Measurements from ENCODE around the gene OR1J2. TPM values are rescaled to one million over a fixed set of nuclear protein-coding genes. Genes with fewer than 3 reads are reported as not detected.

The OR1J2 gene
- total RNA-seq, 3 donors from 2014 or later, result not detected

- intact Hi-C loops (cut with DNase I; ENCODE audit: low total_unique reads), result loop anchor here (10.0 kb wide), 1 partner anchor 1076 kb away; no protein-coding TSS in a partner anchor
- no peak for TF ChIP-seq POLR2A (IDR thresholded peaks at IDR 0.05)
- no peaks in the 10 kb centered on the region for H3K36me3 ChIP-seq
- H3K27ac ChIP-seq, result no peak overlapping the region
- no peak overlapping the region for H3K4me3 ChIP-seq
- no peaks in the 10 kb centered on the region for H3K4me1 ChIP-seq
- DNase-seq (ENCODE audit: low spot score in 2 of 2), result no peak
- no peaks in the 10 kb centered on the region for H3K27me3 ChIP-seq
- peaks cover 6% of the 10 kb centered on the region in 2 donors for H3K9me3 ChIP-seq
These were observed 28.2 kb downstream of the OR1J2 start for GRCh38 chr9:122538757-122539156.

GRCh38 chr9:122546196-122546595, 35.6 kb downstream of the OR1J2 start:
- Histone ChIP-seq H3K4me1 (no peaks in the 10 kb centered on the region), H3K27ac (no peak overlapping the region), H3K4me3 (no peak overlapping the region), H3K9me3 (peaks cover 0 to 4% of the 10 kb centered on the region in 2 donors), H3K27me3 (no peaks in the 10 kb centered on the region), H3K36me3 (no peaks in the 10 kb centered on the region)
- DNase-seq (ENCODE audit: low spot score in 2 of 2), result no peak
- intact Hi-C loops (cut with DNase I; ENCODE audit: low total_unique reads), result no loop called here
- TF ChIP-seq POLR2A (IDR thresholded peaks at IDR 0.05) (no peak), POLR2AphosphoS5 (IDR thresholded peaks at IDR 0.05) (no peak), CTCF (IDR thresholded peaks at IDR 0.05) (no peak)

- TF ChIP-seq POLR2AphosphoS5 (IDR thresholded peaks at IDR 0.05) (no peak), POLR2A (IDR thresholded peaks at IDR 0.05) (no peak), CTCF (IDR thresholded peaks at IDR 0.05) (no peak)
- no peaks in the 10 kb centered on the region for H3K36me3 ChIP-seq
- no peak overlapping the region for H3K4me3 ChIP-seq
- H3K27ac ChIP-seq, result no peak overlapping the region
- no peaks in the 10 kb centered on the region for H3K27me3 ChIP-seq
- DNase-seq (ENCODE audit: low spot score in 2 of 2), result no peak
- intact Hi-C loops (cut with DNase I; ENCODE audit: low total_unique reads), result no loop called here
- peaks cover 0 to 4% of the 10 kb centered on the region in 2 donors for H3K9me3 ChIP-seq
- H3K4me1 ChIP-seq, result no peaks in the 10 kb centered on the region
These were observed 40.8 kb downstream of the OR1J2 start for GRCh38 chr9:122551371-122551770.

GRCh38 chr9:122552812-122553211, 42.2 kb downstream of the OR1J2 start, which contains the start of gene OR1N2:
OR1N2 (plus strand) TSS chr9:122553112; CDS start chr9:122553212, 100 bp downstream.
- Histone ChIP-seq H3K36me3 (no peaks in the 10 kb centered on the region), H3K4me1 (no peaks in the 10 kb centered on the region), H3K27ac (no peak within 1 kb of the TSS), H3K9me3 (peaks cover 0 to 4% of the 10 kb centered on the region in 2 donors), H3K27me3 (no peaks in the 10 kb centered on the region), H3K4me3 (no peak within 1 kb of the TSS)
- intact Hi-C loops (cut with DNase I; ENCODE audit: low total_unique reads), result no loop called here
- TF ChIP-seq POLR2A (IDR thresholded peaks at IDR 0.05), result no peak
- no peak for TF ChIP-seq POLR2AphosphoS5 (IDR thresholded peaks at IDR 0.05)
- no peak for DNase-seq (ENCODE audit: low spot score in 2 of 2)

Other genes starting within 250 kb of the OR1J2 start
- gene RBM18, start 246.0 kb upstream of the OR1J2 start, total RNA-seq, result 10 to 100 TPM; 10.4 to 20.9 (median 13.4) TPM
- gene MRRF, start 245.9 kb upstream of the OR1J2 start, total RNA-seq, result 10 to 100 TPM; 32.5 to 55.3 (median 44.9) TPM
- 1 to 10 TPM; 2.6 to 8.0 (median 4.5) TPM for gene PTGS1, start 139.8 kb upstream of the OR1J2 start, total RNA-seq
- not detected for gene OR1J1, start 32.9 kb upstream of the OR1J2 start, total RNA-seq
- gene OR1J4, start 8.3 kb downstream of the OR1J2 start, total RNA-seq, result not detected
- not detected for gene OR1N1, start 16.5 kb downstream of the OR1J2 start, total RNA-seq
- gene OR1N2, start 42.3 kb downstream of the OR1J2 start, total RNA-seq, result under 1 TPM in 1 of 3 donors, not detected in 2; 0.73 TPM
- under 1 TPM in 2 of 3 donors, not detected in 1; 0.44 to 0.48 TPM for gene OR1L8, start 72.6 kb downstream of the OR1J2 start, total RNA-seq
- under 1 TPM in 1 of 3 donors, not detected in 2; 0.44 TPM for gene OR1Q1, start 103.9 kb downstream of the OR1J2 start, total RNA-seq
- not detected for gene OR1B1, start 146.8 kb downstream of the OR1J2 start, total RNA-seq
- not detected for gene OR1L1, start 150.9 kb downstream of the OR1J2 start, total RNA-seq
- not detected for gene OR1L3, start 164.3 kb downstream of the OR1J2 start, total RNA-seq
- gene OR1L4, start 213.2 kb downstream of the OR1J2 start, total RNA-seq, result not detected
- not detected for gene OR1L6, start 231.5 kb downstream of the OR1J2 start, total RNA-seq